Raji (cell line): ENCODE measurements around the gene METRN.

Experiments
- POLR2A ChIP-seq: IDR thresholded peaks from 2 replicates; pipeline ENCODE4 v1.6.1; 2011; ENCODE audit warnings: low read depth, low read length, control low read depth; ENCODE audit not compliant: insufficient read depth

The METRN gene

GRCh38 chr16:698911-699671, 15.8 kb upstream of the METRN start:
- no peak for TF ChIP-seq POLR2A

DNA sequence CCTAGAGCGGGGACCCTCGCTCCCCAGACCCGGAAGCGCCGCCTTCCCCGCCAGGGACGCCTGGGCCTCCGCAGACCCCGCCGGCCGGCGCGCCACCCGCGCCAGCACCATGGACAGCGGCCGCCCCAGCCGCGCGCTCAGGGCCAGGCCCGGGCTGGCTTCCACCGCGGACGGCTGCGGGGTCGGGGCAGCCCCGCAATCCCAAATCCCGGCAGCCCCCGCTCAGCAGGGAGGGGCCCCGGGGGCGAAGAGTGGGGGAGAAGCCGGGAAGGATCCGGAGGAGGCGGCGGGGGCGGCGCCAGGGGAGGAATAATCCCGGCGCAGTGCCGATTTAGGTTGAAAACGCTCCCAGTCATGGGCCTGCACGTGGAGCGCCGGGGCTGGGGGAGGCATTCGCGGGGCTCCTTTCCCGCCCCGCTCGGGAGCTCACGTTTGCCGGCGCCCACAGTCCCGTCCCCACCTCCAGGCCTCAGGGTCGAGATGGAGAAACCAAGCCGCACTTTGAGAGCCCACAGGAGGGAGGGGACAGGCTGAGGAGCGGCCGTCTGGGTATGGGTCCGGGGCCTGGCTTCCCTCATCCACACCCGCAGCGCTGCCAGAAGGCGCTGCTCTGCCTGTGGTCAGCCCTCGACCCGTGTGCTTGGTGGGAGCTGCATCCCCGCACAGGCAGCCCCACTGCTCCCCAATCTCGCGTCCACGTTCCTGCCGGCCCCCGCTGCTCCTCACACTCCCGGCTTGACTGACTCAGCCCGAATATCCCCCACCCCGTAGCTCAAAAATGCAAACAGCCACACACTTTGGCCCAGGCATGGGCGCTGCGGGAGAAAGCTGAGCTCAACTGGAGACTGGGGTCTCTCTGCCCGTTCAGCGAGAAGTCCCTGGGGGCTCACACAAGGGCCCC, 14.0 kb upstream of the METRN start:
- no peak for TF ChIP-seq POLR2A

DNA sequence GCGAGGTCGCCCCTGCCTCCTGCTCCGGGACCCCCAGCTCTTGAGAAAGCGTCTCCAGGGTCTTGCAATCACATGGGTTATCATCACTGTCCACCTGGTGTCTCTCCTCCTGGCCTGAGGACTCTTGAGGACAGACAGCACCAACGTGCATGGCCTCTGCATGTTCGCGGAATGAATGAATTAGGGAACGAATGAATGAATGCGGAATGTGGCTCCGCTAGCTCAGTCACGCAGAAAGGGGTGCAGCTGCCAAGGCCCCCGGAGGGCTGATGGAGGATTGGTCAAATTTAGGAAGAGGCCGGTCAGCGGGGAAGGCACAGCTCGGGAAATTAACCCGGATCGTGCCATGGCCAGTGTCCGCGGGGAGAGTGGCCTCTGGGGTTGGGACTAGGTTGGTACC, 12.6 kb upstream of the METRN start:
- no peak for TF ChIP-seq POLR2A

GRCh38 chr16:703406-703805, 11.5 kb upstream of the METRN start:
- TF ChIP-seq POLR2A = no peak

DNA sequence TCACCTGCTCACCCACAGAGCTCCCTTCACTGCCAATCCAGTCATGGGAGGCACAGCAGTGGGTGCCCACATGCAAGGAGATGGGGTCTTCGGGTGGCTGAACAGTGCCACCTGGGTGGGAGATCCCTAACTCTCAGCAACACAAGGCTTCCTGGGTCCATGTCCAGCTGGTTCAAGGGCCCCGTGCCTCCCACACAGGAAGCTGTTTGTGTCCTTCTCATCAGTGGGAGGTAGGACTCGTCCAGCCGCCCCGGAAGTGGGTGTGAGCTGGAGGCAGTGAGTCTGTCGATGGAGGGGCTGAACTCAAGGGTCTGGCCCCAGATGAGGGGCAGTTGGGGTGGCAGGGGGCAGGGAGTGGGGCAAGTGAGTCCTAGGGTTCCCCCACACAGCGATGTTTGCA, 10.9 kb upstream of the METRN start:
- TF ChIP-seq POLR2A = no peak

DNA sequence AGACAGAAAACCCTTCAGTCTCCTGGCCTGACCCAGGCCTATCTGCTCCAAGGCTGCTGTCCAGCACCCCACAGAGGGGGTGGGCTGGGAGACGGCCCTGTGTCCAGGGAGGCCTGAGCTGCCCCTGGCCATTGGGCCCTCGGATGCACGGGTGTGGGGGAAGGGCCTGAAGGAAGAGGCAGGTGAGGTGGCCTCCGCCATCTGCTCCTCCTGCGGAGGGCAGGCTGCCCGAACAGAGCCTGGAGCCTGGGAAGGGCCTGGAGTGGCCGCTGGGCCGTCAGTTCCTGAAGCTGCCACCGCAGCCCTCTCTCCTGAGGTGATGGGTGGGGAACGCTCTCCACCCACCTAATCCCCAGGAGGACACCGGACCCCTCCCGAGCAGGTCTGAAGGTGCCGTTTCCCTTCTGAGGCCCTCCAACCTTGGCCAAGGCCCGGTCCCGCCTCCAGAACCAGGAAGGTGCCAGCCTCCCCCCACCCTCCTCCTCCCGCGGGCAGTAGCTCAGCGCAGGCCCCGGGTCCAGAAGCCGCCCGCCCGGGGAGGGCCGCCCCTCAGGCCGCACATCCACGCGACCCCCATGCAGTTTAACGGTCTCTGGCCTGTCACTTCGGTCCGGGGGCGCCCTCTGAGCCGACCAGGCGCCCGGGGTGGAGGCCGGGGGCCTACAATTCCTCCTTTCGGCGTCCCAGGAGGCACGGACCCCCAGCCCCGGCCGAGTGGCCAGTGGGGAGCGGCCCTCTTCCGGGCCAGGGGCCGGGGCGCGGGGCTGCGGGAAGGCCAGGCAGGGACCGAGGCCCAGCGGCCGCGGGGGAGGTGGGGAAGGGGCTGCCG, 10.2 kb upstream of the METRN start:
- no peak for TF ChIP-seq POLR2A

- no peak for TF ChIP-seq POLR2A
Measured at GRCh38 chr16:705431-706188, 9.3 kb upstream of the METRN start, which contains the start of gene FBXL16. Gene FBXL16 (minus strand): TSS chr16:705801. CDS start chr16:697405, 8,396 bp downstream.

GRCh38 chr16:706189-707061, 8.5 kb upstream of the METRN start:
- no peak for TF ChIP-seq POLR2A

GRCh38 chr16:707062-707538, 7.8 kb upstream of the METRN start:
- TF ChIP-seq POLR2A = no peak

DNA sequence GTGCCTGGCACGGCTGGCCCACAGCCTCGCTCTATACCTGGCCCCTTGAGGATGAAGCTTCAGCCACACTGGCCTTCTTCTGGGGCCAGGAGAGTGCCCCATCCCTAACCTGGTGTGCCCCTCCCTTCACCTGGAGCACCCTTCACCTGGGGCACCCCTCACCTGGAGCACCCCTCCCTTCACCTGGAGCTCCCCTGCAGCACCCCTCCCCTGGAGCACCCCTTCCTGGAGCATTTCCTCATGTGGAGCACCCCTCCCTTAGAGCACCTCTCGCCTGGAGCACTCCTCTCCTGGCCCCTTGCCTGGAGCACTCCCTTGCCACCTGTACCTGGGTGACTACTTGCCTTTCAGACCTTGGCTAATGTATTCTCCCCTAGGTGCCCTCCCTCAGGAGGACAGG, 6.9 kb upstream of the METRN start:
- TF ChIP-seq POLR2A = no peak

DNA sequence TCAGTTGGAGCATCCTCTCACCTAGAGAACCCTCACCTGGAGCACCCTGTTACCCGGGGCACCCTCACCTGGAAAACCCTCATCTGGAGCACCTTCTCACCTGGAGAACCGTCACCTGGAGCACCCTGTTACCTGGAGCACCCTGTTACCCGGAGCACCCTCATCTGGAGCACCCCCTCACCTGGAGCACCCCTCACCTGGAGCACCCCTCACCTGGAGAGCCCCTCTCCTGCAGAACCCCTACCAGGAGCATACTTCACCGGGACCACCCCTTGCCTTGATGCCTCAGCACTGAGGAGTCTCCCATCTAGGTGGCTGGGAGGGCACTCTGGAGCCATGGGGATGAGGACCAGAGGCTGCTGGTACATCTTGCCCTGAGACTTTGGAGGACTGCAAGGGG, 6.0 kb upstream of the METRN start:
- TF ChIP-seq POLR2A = no peak

- TF ChIP-seq POLR2A = no peak
Measured at GRCh38 chr16:709566-710499, 5.1 kb upstream of the METRN start.
